Natural killer cell treated with Interleukin-12 subunit alpha and Interleukin-12 subunit beta and Interleukin-15 and Interleukin-18, amount 100 ng/mL, for 72 hours (primary cell): ENCODE results near the gene PTGDS. TPM values are rescaled to one million over a fixed set of nuclear protein-coding genes. Genes with fewer than 3 reads are reported as not detected.

Experiments
- ATAC-seq, 2 donors: fragments of 150-1000 bp; cut with Tn5 transposase in 1 of 2; sonication (Bioruptor Pico), chemical (Tn5 transposase) in 1 of 2; 2 replicates each; pipeline ENCODE4 v1.10.0; 2021
- DNase-seq: peaks from one replicate; pipeline ENCODE4 v3.0.0; 2022; ENCODE audit warnings: low spot score
- H3K27ac Mint-ChIP-seq, 2 donors: 1 replicate in 1 of 2; 2 replicates in 1 of 2; pipeline ENCODE4 v1.8.0; 2022; ENCODE audit warnings: mixed read lengths in 2 of 2, mild to moderate bottlenecking in 1 of 2, moderate library complexity in 1 of 2
- H3K27me3 Mint-ChIP-seq, 2 donors: 1 replicate in 1 of 2; 2 replicates in 1 of 2; pipeline ENCODE4 v1.8.0; 2022; ENCODE audit warnings: mixed read lengths in 2 of 2
- H3K36me3 Mint-ChIP-seq: one replicate; pipeline ENCODE4 v1.8.0; 2022; ENCODE audit warnings: mixed read lengths
- H3K4me1 Mint-ChIP-seq, 2 donors: 1 replicate in 1 of 2; 2 replicates in 1 of 2; pipeline ENCODE4 v1.8.0; 2022; ENCODE audit warnings: low read depth in 2 of 2, mixed read lengths in 2 of 2, mild to moderate bottlenecking in 1 of 2
- H3K4me3 Mint-ChIP-seq: one replicate; pipeline ENCODE4 v1.8.0; 2022; ENCODE audit warnings: mixed read lengths
- H3K9me3 Mint-ChIP-seq: 2 replicates; pipeline ENCODE4 v1.8.0; 2022; ENCODE audit warnings: mixed read lengths
- total RNA-seq, 2 donors: library from RNA; stranded (reverse); gene quantifications; one replicate each; pipeline ENCODE4 v1.2.3, GENCODE V29; 2022

Gene PTGDS
- total RNA-seq, 2 donors from 2014 or later = 1.7 to 4.4 TPM

- H3K27ac Mint-ChIP-seq = no peak overlapping the region
- ATAC-seq = no peak
- no peak overlapping the region for H3K4me3 Mint-ChIP-seq
- no peaks in the 10 kb centered on the region for H3K4me1 Mint-ChIP-seq
- no peaks in the 10 kb centered on the region for H3K9me3 Mint-ChIP-seq
- no peaks in the 10 kb centered on the region for H3K36me3 Mint-ChIP-seq
- H3K27me3 Mint-ChIP-seq = no peaks in the 10 kb centered on the region
- DNase-seq = no peak
Measured at GRCh38 chr9:137012694-137013570, 35.6 kb downstream of the PTGDS start.

GRCh38 chr9:137013571-137013940 is 36.3 kb downstream of the PTGDS start:
- Mint-ChIP-seq H3K9me3 (no peaks in the 10 kb centered on the region), H3K4me3 (no peak overlapping the region)

GRCh38 chr9:137014166-137014565 is 36.9 kb downstream of the PTGDS start:
- Mint-ChIP-seq H3K4me1 (no peaks in the 10 kb centered on the region), H3K36me3 (no peaks in the 10 kb centered on the region), H3K9me3 (no peaks in the 10 kb centered on the region), H3K4me3 (no peak overlapping the region), H3K27me3 (no peaks in the 10 kb centered on the region), H3K27ac (no peak overlapping the region)
- DNase-seq (no peak), ATAC-seq (no peak)

More at GRCh38 chr9:137013571-137013940, 36.3 kb downstream of the PTGDS start:
- Mint-ChIP-seq H3K27me3 (no peaks in the 10 kb centered on the region), H3K36me3 (no peaks in the 10 kb centered on the region), H3K4me1 (no peaks in the 10 kb centered on the region), H3K27ac (no peak overlapping the region)
- ATAC-seq (no peak), DNase-seq (no peak)

- ATAC-seq = no peak
- H3K27me3 Mint-ChIP-seq = no peaks in the 10 kb centered on the region
- no peaks in the 10 kb centered on the region for H3K4me1 Mint-ChIP-seq
- H3K27ac Mint-ChIP-seq = no peak overlapping the region
- DNase-seq = no peak
- H3K36me3 Mint-ChIP-seq = no peaks in the 10 kb centered on the region
- H3K4me3 Mint-ChIP-seq = no peak overlapping the region
- no peaks in the 10 kb centered on the region for H3K9me3 Mint-ChIP-seq
Measured at GRCh38 chr9:137014776-137015539, 37.7 kb downstream of the PTGDS start.

GRCh38 chr9:137015540-137015930 is 38.2 kb downstream of the PTGDS start:
- Mint-ChIP-seq H3K4me3 (no peak overlapping the region), H3K27me3 (no peaks in the 10 kb centered on the region), H3K9me3 (no peaks in the 10 kb centered on the region), H3K4me1 (no peaks in the 10 kb centered on the region), H3K27ac (no peak overlapping the region), H3K36me3 (no peaks in the 10 kb centered on the region)
- no peak for ATAC-seq
- no peak for DNase-seq

- no peaks in the 10 kb centered on the region for H3K9me3 Mint-ChIP-seq
- no peak for DNase-seq
- H3K27me3 Mint-ChIP-seq = no peaks in the 10 kb centered on the region
- no peak for ATAC-seq
- H3K27ac Mint-ChIP-seq = no peak overlapping the region
- H3K36me3 Mint-ChIP-seq = no peaks in the 10 kb centered on the region
- no peak overlapping the region for H3K4me3 Mint-ChIP-seq
- no peaks in the 10 kb centered on the region for H3K4me1 Mint-ChIP-seq
Measured at GRCh38 chr9:137015976-137016375, 38.7 kb downstream of the PTGDS start.

- Mint-ChIP-seq H3K4me3 (no peak overlapping the region), H3K27ac (no peak overlapping the region)
- no peak for ATAC-seq
Measured at GRCh38 chr9:137016436-137016835, 39.1 kb downstream of the PTGDS start.

GRCh38 chr9:137017071-137017470 is 39.8 kb downstream of the PTGDS start:
- Mint-ChIP-seq H3K4me3 (no peak overlapping the region), H3K4me1 (peaks cover 0 to 3% of the 10 kb centered on the region in 2 donors)

More at GRCh38 chr9:137016436-137016835, 39.1 kb downstream of the PTGDS start:
- no peak for DNase-seq
- Mint-ChIP-seq H3K27me3 (no peaks in the 10 kb centered on the region), H3K9me3 (no peaks in the 10 kb centered on the region), H3K4me1 (no peaks in the 10 kb centered on the region), H3K36me3 (no peaks in the 10 kb centered on the region)

GRCh38 chr9:137017791-137018497 is 40.6 kb downstream of the PTGDS start:
- no peaks in the 10 kb centered on the region for H3K36me3 Mint-ChIP-seq

More at GRCh38 chr9:137017071-137017470, 39.8 kb downstream of the PTGDS start:
- DNase-seq = no peak
- Mint-ChIP-seq H3K9me3 (no peaks in the 10 kb centered on the region), H3K27ac (no peak overlapping the region), H3K27me3 (no peaks in the 10 kb centered on the region), H3K36me3 (no peaks in the 10 kb centered on the region)
- ATAC-seq = no peak

GRCh38 chr9:137018761-137019559 is 41.7 kb downstream of the PTGDS start:
- Mint-ChIP-seq H3K27me3 (no peaks in the 10 kb centered on the region), H3K36me3 (no peaks in the 10 kb centered on the region), H3K4me1 (peaks cover 0 to 8% of the 10 kb centered on the region in 2 donors), H3K4me3 (no peak overlapping the region), H3K27ac (no peak overlapping the region), H3K9me3 (no peaks in the 10 kb centered on the region)
- no peak for DNase-seq
- ATAC-seq = no peak

More at GRCh38 chr9:137017791-137018497, 40.6 kb downstream of the PTGDS start:
- Mint-ChIP-seq H3K9me3 (no peaks in the 10 kb centered on the region), H3K27ac (no peak overlapping the region), H3K4me3 (no peak overlapping the region), H3K27me3 (no peaks in the 10 kb centered on the region), H3K4me1 (peaks cover 0 to 7% of the 10 kb centered on the region in 2 donors)
- ATAC-seq (no peak), DNase-seq (no peak)

GRCh38 chr9:137019891-137020683 is 42.8 kb downstream of the PTGDS start:
- Mint-ChIP-seq H3K4me3 (no peak overlapping the region), H3K27ac (no peak overlapping the region), H3K4me1 (peaks cover 0 to 8% of the 10 kb centered on the region in 2 donors), H3K36me3 (no peaks in the 10 kb centered on the region), H3K9me3 (no peaks in the 10 kb centered on the region), H3K27me3 (no peaks in the 10 kb centered on the region)
- no peak for ATAC-seq
- DNase-seq = no peak

GRCh38 chr9:137020771-137021567 is 43.7 kb downstream of the PTGDS start:
- Mint-ChIP-seq H3K27ac (no peak overlapping the region), H3K36me3 (no peaks in the 10 kb centered on the region), H3K4me1 (peaks cover 0 to 8% of the 10 kb centered on the region in 2 donors), H3K27me3 (no peaks in the 10 kb centered on the region), H3K9me3 (no peaks in the 10 kb centered on the region), H3K4me3 (no peak overlapping the region)
- ATAC-seq = no peak
- DNase-seq = no peak
